ENCODE data around the gene NINJ2. TPM values are rescaled to one million over a fixed set of nuclear protein-coding genes. Genes with fewer than 3 reads are reported as not detected.

Gene NINJ2
- total and polyA plus RNA-seq, 3 experiments from 2014 or later = 3.3 to 47.1 (median 4.2) TPM

DNA sequence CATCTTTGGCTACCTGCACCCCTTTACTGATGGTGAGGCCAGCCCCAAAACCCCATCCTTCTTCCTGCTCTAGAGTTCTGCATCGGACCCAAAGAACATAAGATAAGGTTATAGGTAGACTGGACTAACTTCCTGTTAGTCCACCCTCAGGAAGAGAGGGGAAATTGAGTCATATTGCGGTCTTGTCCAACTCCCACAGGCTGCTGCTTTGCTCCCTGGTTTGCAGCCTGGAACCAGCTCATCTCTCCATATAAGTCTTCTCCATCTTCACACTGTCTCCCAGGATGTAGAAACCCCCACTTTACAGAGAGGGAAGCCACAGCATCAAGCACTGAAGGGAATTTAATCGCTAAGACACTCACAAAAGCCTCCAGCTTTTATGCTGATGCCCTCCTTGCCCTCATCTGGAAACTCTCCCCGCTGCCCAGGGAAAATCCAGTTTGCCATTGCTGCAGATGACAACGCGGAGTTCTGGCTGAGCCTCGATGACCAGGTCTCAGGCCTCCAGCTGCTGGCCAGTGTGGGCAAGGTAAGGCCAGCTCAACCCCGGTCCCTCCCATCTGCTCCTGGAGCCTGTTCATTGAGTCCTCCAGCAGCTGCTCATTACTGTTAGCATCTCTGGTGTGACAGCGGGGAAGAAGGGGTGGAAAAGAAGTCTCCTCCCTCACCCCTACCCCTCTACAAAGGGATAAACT lies 118.2 kb downstream of the NINJ2 start:
- H3K4me3 Mint-ChIP-seq = peak overlapping the region in 1 of 7 donors; percentile 30
- POLR2A ChIA-PET = no interaction called here

DNA sequence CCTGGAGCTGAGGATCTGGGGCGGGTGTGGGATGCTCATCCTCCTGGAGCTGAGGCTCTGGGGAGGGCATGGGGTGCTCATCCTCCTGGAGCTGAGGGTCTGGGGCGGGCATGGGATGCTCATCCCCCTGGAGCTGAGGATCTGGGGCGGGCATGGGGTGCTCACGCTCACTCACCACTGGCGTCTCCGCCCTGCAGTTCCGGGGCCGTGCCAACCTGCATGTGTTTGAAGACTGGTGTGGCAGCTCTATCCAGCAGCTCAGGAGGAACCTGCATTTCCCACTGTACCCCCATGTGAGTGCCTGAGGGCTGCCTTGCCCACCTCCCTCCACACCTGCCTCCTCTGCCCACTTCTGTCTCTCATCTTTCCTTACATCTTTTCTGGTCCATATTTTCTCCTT lies 119.1 kb downstream of the NINJ2 start:
- ChIA-PET POLR2A (no interaction called here), CTCF (interaction anchor here (1.1 to 9.3 kb wide), 4 partner anchors 12 to 102 kb away, joined by 3 to 52 read pairs (median 8); no protein-coding TSS in a partner anchor)
- peaks cover 24 to 35% (median 25%) of the 10 kb centered on the region in 3 donors for H3K4me1 Mint-ChIP-seq
- Histone ChIP-seq H3K27ac (ENCODE audit: low read depth, low read length) (no peak overlapping the region), H3K4me3 (ENCODE audit: low read length) (no peak overlapping the region), H3K9me3 (ENCODE audit: low read length) (no peaks in the 10 kb centered on the region), H3K27me3 (ENCODE audit: insufficient read depth, low read length, poor library complexity, severe bottlenecking) (peaks cover 7% of the 10 kb centered on the region), H3K36me3 (ENCODE audit: insufficient read depth, low read length) (no peaks in the 10 kb centered on the region), H3K4me1 (ENCODE audit: insufficient read depth, low read length) (peaks cover 23% of the 10 kb centered on the region)
- peak overlapping the region in 1 of 8 donors; percentile 19 for H3K27ac Mint-ChIP-seq
- no peaks in the 10 kb centered on the region for H3K9me3 Mint-ChIP-seq
- peaks cover 4 to 18% of the 10 kb centered on the region in 2 donors for H3K27me3 Mint-ChIP-seq
- H3K36me3 Mint-ChIP-seq = peaks cover 0 to 2% (median 0%) of the 10 kb centered on the region in 3 donors
- H3K4me3 Mint-ChIP-seq = no peak overlapping the region
- DNase-seq = no peak

More for the DNA sequence above, 118.2 kb downstream of the NINJ2 start:
- Mint-ChIP-seq H3K36me3 (peaks cover 0 to 2% (median 0%) of the 10 kb centered on the region in 3 donors), H3K9me3 (no peaks in the 10 kb centered on the region), H3K4me1 (peaks cover 15 to 33% (median 16%) of the 10 kb centered on the region in 3 donors), H3K27ac (peak overlapping the region in 1 of 8 donors; percentile 19), H3K27me3 (peaks cover 4 to 18% of the 10 kb centered on the region in 2 donors)
- no peaks in the 10 kb centered on the region for H3K9me3 ChIP-seq (ENCODE audit: low read length)
- DNase-seq = no peak
- no peak overlapping the region for H3K4me3 ChIP-seq (ENCODE audit: low read length)
- H3K36me3 ChIP-seq (ENCODE audit: insufficient read depth, low read length) = no peaks in the 10 kb centered on the region
- CTCF ChIA-PET = interaction anchor here (0.9 to 9.3 kb wide), 5 partner anchors 11 to 103 kb away, joined by 3 to 52 read pairs (median 3); no protein-coding TSS in a partner anchor
- H3K4me1 ChIP-seq (ENCODE audit: insufficient read depth, low read length) = peaks cover 15% of the 10 kb centered on the region
- no peak overlapping the region for H3K27ac ChIP-seq (ENCODE audit: low read depth, low read length)
- H3K27me3 ChIP-seq (ENCODE audit: insufficient read depth, low read length, poor library complexity, severe bottlenecking) = peaks cover 7% of the 10 kb centered on the region

DNA sequence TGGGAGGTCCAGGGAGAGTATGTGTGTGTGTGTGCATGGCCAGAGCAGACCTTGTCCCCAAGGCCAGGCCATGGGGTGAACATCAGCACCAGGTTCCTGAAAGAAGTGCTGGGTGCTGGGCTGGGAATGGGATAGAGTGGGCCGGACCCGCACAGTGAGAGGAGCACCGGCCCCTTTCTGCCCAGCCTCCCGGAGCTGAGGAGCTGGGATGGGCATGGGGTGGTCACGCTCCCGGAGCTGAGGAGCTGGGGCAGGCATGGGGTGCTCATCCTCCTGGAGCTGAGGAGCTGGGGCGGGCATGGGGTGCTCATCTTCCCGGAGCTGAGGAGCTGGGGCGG lies 120.2 kb downstream of the NINJ2 start:
- H3K4me3 ChIP-seq (ENCODE audit: low read length) = no peak overlapping the region
- H3K4me1 Mint-ChIP-seq = peaks cover 30 to 38% (median 33%) of the 10 kb centered on the region in 3 donors
- H3K27me3 ChIP-seq (ENCODE audit: insufficient read depth, low read length, poor library complexity, severe bottlenecking) = peaks cover 7% of the 10 kb centered on the region
- H3K9me3 Mint-ChIP-seq = no peaks in the 10 kb centered on the region
- H3K27ac ChIP-seq (ENCODE audit: low read depth, low read length) = no peak overlapping the region
- H3K4me1 ChIP-seq (ENCODE audit: insufficient read depth, low read length) = peaks cover 34% of the 10 kb centered on the region
- no peaks in the 10 kb centered on the region for H3K9me3 ChIP-seq (ENCODE audit: low read length)
- no peak for DNase-seq
- POLR2A ChIA-PET = no interaction called here
- peaks cover 4 to 18% of the 10 kb centered on the region in 2 donors for H3K27me3 Mint-ChIP-seq
- CTCF ChIA-PET = interaction anchor here (1.0 to 9.3 kb wide), 4 partner anchors 11 to 101 kb away, joined by 3 to 52 read pairs (median 8); no protein-coding TSS in a partner anchor
- peaks cover 0 to 2% (median 0%) of the 10 kb centered on the region in 3 donors for H3K36me3 Mint-ChIP-seq
- H3K4me3 Mint-ChIP-seq = no peak overlapping the region
- no peak overlapping the region for H3K27ac Mint-ChIP-seq
- H3K36me3 ChIP-seq (ENCODE audit: insufficient read depth, low read length) = no peaks in the 10 kb centered on the region

DNA sequence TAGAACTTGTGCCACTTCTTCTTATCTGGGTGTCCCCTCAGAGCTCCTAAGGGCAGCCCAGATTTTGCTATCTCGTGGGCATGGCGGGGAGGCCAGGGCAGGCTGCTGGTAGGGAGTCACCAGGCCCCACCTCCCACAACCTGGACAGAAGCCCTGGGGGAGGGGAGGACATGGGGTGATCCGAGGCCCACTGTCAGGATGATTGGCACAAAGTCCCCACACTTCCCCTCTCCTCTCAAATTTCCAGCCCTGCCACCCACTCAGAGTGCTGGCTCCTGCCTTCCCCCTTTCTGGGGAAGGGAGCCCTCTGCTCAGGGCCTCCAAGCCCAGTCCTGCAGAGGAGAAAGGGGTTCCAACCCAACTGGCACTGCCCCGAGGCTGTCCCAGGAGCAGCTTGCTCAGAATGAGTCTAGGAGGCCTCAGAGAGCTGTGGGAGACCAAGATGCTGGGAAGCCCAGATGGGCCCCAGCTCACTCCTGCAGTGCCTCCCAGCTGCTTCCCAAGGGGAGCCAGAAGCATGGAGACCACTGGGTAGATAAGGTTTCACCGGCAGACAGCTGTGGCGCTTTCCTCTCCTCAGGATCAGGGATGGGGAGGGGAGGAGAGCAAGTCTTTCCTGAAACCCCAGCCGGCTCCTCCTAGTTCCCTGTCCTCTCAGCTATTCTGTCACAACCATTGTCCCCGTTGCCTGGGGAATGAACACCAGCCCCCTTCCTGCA lies 120.7 kb downstream of the NINJ2 start:
- H3K27me3 ChIP-seq (ENCODE audit: insufficient read depth, low read length, poor library complexity, severe bottlenecking) = peaks cover 7% of the 10 kb centered on the region
- H3K27ac Mint-ChIP-seq = no peak overlapping the region
- DNase-seq = no peak
- H3K4me1 ChIP-seq (ENCODE audit: insufficient read depth, low read length) = peaks cover 34% of the 10 kb centered on the region
- H3K36me3 Mint-ChIP-seq = peaks cover 0 to 2% (median 0%) of the 10 kb centered on the region in 3 donors
- H3K4me3 Mint-ChIP-seq = no peak overlapping the region
- peaks cover 30 to 38% (median 33%) of the 10 kb centered on the region in 3 donors for H3K4me1 Mint-ChIP-seq
- no peak overlapping the region for H3K4me3 ChIP-seq (ENCODE audit: low read length)
- H3K36me3 ChIP-seq (ENCODE audit: insufficient read depth, low read length) = no peaks in the 10 kb centered on the region
- peaks cover 4 to 16% of the 10 kb centered on the region in 2 donors for H3K27me3 Mint-ChIP-seq
- ChIA-PET CTCF (interaction anchor here (1.0 to 9.3 kb wide), 3 partner anchors 11 to 89 kb away, joined by 3 to 52 read pairs (median 4); no protein-coding TSS in a partner anchor), POLR2A (no interaction called here)
- H3K9me3 Mint-ChIP-seq = no peaks in the 10 kb centered on the region
- no peaks in the 10 kb centered on the region for H3K9me3 ChIP-seq (ENCODE audit: low read length)
- H3K27ac ChIP-seq (ENCODE audit: low read depth, low read length) = no peak overlapping the region

DNA sequence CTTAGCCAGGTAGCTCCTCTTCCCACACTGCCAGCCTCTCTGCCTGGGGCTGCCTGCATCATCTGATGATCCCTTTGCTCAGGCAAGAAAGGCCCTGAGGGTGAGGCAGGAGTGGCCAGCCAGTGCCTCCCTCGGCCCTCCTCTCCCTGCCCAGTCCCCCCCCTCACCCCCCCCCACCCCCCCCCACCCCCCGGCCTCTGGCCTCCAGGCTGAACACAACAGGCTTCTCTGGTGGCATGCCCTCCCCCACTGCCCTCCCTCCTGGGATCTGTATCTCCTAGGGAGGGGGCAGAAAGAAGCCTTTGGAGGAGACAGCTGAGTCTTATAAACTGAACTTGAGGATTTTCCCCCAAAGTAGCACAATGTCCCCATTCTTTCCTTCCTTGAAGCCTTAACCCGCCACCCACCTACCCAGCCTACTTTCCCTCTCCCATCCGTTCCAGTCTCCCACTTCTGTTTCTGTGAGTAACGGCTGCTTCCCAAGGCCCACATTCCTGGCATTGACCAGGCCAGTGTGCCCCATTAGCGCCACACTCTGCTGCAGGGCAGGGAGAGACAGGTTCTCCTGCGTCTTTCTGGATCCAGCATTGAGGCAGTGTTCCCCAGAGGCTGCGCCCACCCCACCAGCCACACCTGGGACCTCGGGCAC lies 121.4 kb downstream of the NINJ2 start:
- Histone ChIP-seq H3K27me3 (ENCODE audit: insufficient read depth, low read length, poor library complexity, severe bottlenecking) (peaks cover 7% of the 10 kb centered on the region), H3K36me3 (ENCODE audit: insufficient read depth, low read length) (no peaks in the 10 kb centered on the region), H3K27ac (ENCODE audit: low read depth, low read length) (no peak overlapping the region), H3K4me1 (ENCODE audit: insufficient read depth, low read length) (peaks cover 30% of the 10 kb centered on the region), H3K4me3 (ENCODE audit: low read length) (no peak overlapping the region), H3K9me3 (ENCODE audit: low read length) (no peaks in the 10 kb centered on the region)
- ChIA-PET POLR2A (no interaction called here), CTCF (interaction anchor here (9.3 kb wide), 1 partner anchor 88 kb away, joined by 52 read pairs; no protein-coding TSS in a partner anchor)
- Mint-ChIP-seq H3K36me3 (peaks cover 0 to 2% (median 0%) of the 10 kb centered on the region in 3 donors), H3K9me3 (no peaks in the 10 kb centered on the region), H3K4me1 (peaks cover 27 to 33% (median 29%) of the 10 kb centered on the region in 3 donors), H3K27ac (peak overlapping the region in 1 of 8 donors; percentile 87), H3K27me3 (peaks cover 4 to 15% of the 10 kb centered on the region in 2 donors), H3K4me3 (no peak overlapping the region)
- no peak for DNase-seq

DNA sequence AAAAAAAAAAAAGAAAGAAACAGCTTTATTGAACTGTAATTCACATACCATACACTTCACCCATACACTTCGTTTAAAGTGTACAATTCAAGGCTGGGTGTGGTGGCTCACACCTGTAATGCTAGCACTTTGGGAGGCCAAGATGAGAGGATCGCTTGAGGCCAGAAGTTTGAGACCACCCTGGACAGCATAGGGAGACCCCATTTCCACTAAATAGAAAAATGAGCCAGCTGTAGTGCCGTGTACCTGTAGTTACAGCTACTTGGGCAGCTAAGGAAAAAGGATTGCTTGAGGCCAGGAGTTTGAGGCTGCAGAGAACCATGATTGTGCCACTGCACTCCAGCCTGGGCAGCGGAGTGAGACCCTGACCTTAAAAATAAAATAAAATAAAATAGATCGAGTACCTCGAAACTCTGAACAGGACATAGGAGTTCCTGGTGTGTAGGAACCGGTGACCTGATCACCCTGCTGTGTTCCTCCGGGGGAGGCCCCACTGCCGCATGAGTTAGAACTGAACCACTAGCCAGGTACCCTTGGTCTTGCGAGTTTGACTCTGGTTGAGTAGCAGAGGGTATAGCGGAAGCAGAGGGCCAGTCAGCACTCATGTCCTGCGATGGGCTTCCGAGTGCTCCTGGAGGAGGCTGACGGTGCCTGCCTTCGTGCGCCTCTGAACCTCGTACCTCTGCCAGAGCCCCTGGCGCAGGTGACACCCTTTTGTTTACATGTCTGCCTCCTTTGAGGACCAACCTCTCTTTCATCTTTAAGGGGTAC lies 123.5 kb downstream of the NINJ2 start:
- POLR2A ChIA-PET = interaction anchor here (0.6 to 0.7 kb wide), 2 partner anchors 22 to 27 kb away, joined by 3 read pairs; no protein-coding TSS in a partner anchor

More for the DNA sequence above, 123.5 kb downstream of the NINJ2 start:
- H3K4me3 Mint-ChIP-seq = peak overlapping the region in 6 of 7 donors; percentile 0 to 76 (median 56)
- Histone ChIP-seq H3K27me3 (ENCODE audit: insufficient read depth, low read length, poor library complexity, severe bottlenecking) (no peaks in the 10 kb centered on the region), H3K4me1 (ENCODE audit: insufficient read depth, low read length) (peaks cover 24% of the 10 kb centered on the region), H3K4me3 (ENCODE audit: low read length) (no peak overlapping the region), H3K27ac (ENCODE audit: low read depth, low read length) (no peak overlapping the region), H3K36me3 (ENCODE audit: insufficient read depth, low read length) (no peaks in the 10 kb centered on the region), H3K9me3 (ENCODE audit: low read length) (no peaks in the 10 kb centered on the region)
- peaks cover 4 to 6% of the 10 kb centered on the region in 2 donors for H3K27me3 Mint-ChIP-seq
- H3K4me1 Mint-ChIP-seq = peaks cover 22 to 27% (median 26%) of the 10 kb centered on the region in 3 donors
- DNase-seq = no peak
- peak overlapping the region in 7 of 8 donors; percentile 22 to 89 (median 81) for H3K27ac Mint-ChIP-seq
- H3K36me3 Mint-ChIP-seq = peaks cover 0 to 2% (median 0%) of the 10 kb centered on the region in 3 donors
- H3K9me3 Mint-ChIP-seq = no peaks in the 10 kb centered on the region
- CTCF ChIA-PET = interaction anchor here (1.2 to 9.3 kb wide), 3 partner anchors 8 to 86 kb away, joined by 4 to 52 read pairs (median 31); no protein-coding TSS in a partner anchor
